NT2/D1 (cell line): ENCODE results near the gene PIK3R6.

Experiments used
- SUZ12 ChIP-seq: IDR thresholded peaks from 2 replicates; pipeline ENCODE4 v1.6.1; 2011; ENCODE audit not compliant: insufficient read length, insufficient read depth; ENCODE audit errors: extremely low read depth
- YY1 ChIP-seq: IDR thresholded peaks from 2 replicates; pipeline ENCODE4 v1.6.1; 2011; ENCODE audit not compliant: insufficient read length, insufficient read depth
- ZNF274 ChIP-seq: IDR thresholded peaks from 2 replicates; pipeline ENCODE4 v1.6.1; 2011; ENCODE audit warnings: mild to moderate bottlenecking, low read depth, low read length

- TF ChIP-seq SUZ12 (no peak), YY1 (no peak), ZNF274 (no peak)
Measured at GRCh38 chr17:8870406-8871040, 3.0 kb upstream of the PIK3R6 start.
